ENCODE data around the gene BCS1L.
A peak's percentile ranks its signal among the peaks of the same experiment; 100 is the strongest.
"Not testable (repeated sequence)": the region's sequence is repeated elsewhere in the genome, so short reads cannot be mapped to it uniquely, and the experiment has no call there.

The BCS1L gene

GRCh38 chr2:218662377-218662776, 2.9 kb downstream of the BCS1L start:
- no peak for DNase-seq

DNA sequence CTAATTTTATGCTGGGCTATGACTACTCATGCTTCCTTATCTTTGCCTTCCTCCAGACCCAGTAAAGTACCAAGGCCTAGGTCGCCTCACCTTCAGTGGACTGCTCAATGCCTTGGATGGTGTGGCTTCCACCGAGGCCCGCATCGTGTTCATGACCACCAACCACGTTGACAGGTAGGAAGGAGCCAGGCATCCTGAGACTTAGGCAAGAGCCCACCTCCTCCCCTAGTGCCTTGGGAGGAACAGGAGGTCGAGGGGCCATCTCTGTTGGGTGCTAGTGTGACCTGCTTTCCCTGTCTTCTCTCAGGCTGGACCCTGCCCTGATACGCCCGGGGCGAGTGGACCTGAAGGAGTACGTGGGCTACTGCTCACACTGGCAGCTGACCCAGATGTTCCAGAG, 3.3 kb downstream of the BCS1L start:
- no peak for DNase-seq

DNA sequence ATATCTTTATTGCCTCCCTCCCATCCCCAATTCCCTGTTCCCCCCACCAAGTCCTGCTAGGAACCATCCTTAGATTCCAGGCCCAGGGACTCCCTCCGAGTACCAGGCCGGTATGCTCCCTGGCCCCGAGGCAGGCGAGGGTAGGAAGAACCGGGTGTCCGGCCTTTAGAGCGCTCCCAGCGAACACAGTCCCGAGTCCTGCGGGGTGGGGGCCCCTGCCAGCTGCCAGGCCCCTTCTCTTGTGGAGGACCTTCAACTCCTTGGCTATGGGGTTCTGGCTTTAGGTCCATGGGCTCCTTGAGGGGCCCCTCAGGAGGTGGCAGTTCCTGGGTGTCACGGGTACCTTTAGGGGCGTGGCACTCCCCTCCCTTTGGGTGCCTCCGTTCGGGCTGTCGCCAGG, 4.4 kb downstream of the BCS1L start:
- no peak for DNase-seq

- no peak for DNase-seq
Measured at GRCh38 chr2:218664653-218665052, 5.2 kb downstream of the BCS1L start.

GRCh38 chr2:218671097-218671653, 11.7 kb downstream of the BCS1L start:
- DNase-seq, result no peak

DNA sequence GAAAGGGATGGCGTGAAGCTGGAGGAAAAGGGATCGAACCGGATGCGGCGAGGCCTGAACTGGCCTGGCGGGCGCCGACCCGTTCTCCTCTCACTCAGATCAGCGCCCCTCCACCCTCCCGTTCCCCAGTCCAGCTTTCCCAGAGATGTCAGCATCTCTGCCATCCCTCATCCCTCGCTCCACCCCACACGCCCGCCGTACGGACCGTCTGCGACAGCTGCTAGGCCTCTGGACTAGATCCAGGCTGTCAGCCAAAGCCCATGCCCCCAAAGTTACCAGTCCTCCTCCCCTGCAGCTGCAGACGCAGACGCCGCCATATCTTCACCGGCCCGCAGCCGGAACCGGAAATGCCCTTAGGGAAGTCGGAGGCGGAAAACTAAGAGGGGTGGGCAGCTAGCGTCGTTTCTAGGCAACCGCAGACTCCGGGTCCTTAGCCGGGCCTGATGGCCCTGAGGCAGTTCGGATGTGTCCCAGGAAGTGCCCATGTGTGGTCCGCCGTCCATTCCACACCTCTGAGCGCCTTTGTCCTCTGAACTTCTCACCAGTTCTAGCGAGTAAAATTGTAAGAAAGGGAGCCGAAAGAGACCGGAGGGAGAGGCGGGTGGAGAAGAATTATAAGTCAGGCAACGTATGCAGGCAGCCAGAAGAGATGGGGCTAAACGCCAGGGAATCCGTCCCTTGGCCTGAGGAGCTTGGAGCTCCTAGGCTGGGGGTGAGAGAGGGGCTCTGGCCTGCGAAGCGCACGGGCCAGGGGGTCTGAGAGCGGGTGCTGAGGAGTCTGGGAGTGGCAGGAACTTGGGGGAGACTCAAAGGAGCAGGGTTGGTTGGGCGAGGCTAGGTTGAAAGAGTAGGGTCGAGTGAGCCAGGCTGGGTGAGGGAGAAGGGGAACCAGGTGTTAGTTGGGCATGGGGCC, 12.4 kb downstream of the BCS1L start, which contains the start of the genes RNF25 and STK36:
Gene RNF25 (minus strand): TSS at position 349 of the 913 bp plus-strand sequence. CDS start 32 bp downstream, at position 317.
Gene STK36 (plus strand): TSS at position 433 of the 913 bp plus-strand sequence. CDS start 744 bp downstream, outside the sequence.
- DNase-seq, result peak; percentile 70

DNA sequence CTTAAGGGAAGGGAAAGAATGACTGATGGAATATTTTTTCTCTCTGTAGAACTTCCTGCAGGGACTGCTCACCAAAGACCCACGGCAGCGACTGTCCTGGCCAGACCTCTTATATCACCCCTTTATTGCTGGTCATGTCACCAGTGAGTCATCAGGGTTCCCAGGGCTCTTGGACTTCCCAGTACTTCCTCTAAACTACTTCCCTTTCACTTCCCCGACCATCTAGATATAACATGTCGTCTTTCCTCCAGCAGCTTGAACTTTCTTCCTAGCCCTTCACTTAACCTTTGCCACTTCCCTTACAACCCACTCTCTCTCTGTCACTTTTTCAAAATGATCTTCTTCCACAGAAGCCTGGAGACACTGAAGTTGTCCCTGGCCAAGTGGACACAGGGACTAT, 19.6 kb downstream of the BCS1L start:
- DNase-seq, result no peak

- no peak for DNase-seq
Measured at GRCh38 chr2:218680061-218680460, 20.6 kb downstream of the BCS1L start.

DNA sequence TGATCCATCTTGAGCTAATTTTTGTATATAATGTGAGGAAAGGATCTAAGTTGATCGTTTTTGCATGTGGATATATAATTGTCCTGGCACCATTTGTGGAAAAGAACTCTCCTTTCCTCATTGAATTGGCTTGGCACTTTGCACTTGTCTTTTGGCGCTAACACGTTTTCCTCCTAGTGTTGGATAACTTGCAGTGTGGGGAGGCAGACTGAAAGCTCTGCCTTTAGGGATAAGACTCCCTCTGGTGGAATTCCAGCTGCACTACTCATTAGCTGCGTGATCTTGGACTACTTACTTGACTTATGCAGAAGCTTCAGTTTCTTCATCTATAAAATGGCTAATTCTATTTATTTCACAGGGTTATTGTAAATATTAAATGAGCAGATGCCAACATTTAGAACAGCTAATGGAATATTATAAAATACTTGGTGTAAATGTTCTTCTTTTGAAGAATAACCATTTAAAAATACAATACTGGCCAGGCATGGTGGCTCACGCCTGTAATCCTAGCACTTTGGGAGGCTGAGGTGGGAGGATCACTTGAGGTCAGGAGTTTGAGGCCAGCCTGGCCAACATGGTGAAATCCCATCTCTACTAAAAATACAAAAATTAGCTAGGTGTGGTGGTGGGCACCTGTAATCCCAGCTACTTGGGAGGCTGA, 28.0 kb downstream of the BCS1L start:
- not testable (repeated sequence) for DNase-seq

DNA sequence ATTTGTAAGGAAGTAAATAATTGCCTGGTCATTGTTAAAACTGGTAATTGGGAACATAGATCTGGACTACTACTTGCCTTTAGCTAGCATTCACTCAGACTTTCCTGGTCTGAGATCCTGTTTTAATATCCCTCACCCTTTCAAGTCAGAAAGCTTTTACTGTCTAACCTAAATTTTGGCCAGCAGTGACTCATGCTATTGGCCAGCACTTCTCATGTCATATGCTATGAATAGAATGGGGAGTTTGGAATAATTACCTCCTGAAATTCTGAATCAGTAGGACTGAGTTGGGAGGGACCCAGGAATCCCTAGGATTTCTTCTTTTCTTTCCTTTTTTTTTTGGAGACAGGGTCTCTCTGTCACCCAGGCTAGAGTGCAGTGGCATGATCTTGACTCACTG, 31.8 kb downstream of the BCS1L start:
- DNase-seq, result no peak

- DNase-seq, result no peak
Measured at GRCh38 chr2:218694405-218695145, 35.1 kb downstream of the BCS1L start.

DNA sequence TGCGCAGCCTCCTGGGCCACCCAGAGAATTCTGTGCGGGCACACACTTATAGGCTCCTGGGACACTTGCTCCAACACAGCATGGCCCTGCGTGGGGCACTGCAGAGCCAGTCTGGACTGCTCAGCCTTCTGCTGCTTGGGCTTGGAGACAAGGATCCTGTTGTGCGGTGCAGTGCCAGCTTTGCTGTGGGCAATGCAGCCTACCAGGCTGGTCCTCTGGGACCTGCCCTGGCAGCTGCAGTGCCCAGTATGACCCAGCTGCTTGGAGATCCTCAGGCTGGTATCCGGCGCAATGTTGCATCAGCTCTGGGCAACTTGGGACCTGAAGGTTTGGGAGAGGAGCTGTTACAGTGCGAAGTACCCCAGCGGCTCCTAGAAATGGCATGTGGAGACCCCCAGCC, 39.4 kb downstream of the BCS1L start:
- no peak for DNase-seq

GRCh38 chr2:218701806-218702205, 42.3 kb downstream of the BCS1L start:
- no peak for DNase-seq

GRCh38 chr2:218703341-218703740, 43.9 kb downstream of the BCS1L start:
- no peak for DNase-seq

DNA sequence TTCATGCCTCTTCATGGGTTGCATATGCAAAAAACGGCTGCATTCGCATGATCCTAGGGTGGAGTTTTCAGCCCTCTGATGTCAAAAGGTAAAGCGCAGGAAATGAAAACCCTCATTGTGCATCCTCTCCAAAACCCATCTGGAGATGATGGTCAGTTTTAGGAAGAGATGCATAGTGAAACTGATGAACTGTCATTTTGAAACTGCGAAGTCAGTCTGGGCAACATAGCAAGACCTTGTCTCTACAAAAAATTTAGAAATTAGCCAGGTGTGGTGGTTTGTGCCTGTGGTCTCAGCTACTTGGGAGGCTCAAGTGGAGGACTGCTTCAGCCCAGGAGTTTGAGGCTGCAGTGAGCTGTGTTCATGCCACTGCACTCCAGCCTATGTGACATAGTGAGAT, 48.6 kb downstream of the BCS1L start:
- DNase-seq, result no peak

DNA sequence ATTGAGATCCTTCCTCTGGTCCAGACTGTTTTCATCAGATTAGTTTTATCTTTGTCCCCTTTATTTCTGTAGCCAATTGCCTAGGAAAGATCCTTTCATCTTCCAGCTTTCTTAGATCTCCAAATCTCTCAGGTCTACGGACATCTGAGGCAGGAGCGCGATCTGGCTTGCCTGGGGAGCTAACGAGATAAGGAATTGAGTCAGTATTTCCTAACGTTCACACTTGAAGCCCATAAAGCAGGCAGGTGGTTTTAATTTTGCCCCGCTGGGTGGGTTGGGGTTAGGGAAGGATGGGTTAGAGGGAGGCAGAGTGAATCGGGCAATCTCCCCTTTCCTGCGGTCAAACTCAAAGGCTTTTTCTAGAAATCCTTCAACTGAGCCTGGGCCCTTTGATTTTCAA, 50.4 kb downstream of the BCS1L start:
- DNase-seq, result no peak

GRCh38 chr2:218710334-218710686, 50.8 kb downstream of the BCS1L start:
- no peak for DNase-seq

GRCh38 chr2:218710687-218711549, 51.4 kb downstream of the BCS1L start, which contains the start of gene TTLL4:
Gene TTLL4 (plus strand): TSS chr2:218710835. CDS start chr2:218737677, 26,842 bp downstream.
- DNase-seq, result peak; percentile 99

DNA sequence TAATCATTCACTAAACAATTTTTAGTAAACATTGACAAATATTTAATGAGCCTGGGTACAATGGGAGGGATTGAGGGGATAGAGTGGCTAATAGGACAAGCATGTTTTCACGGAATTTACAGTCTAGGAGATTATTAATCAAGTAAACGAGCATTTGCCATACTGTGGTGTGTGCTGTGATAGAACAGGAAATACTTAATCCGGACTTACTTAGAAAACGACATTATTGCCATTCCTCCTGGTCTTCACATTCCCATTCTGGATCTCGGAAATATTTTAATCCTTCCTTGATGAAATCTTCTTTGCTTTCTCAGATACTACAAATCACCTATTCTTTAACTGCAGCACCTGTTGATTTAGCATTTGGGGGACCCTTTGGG, 52.1 kb downstream of the BCS1L start:
- no peak for DNase-seq

All from activated CD4-positive, alpha-beta T cell treated with anti-CD3 and anti-CD28 coated beads for 1 hour (primary cell).